Renal cortical epithelial cell (primary cell): ENCODE results near the gene DBN1. TPM values are rescaled to one million over a fixed set of nuclear protein-coding genes. Genes with fewer than 3 reads are reported as not detected.

Experiments used
- DNase-seq: peaks from one replicate; pipeline ENCODE4 v3.0.0-alpha.2; 2011; ENCODE audit warnings: low read depth
- total RNA-seq: library from RNA; depleted of rRNA; stranded (reverse); fragments of >200 nt; gene quantifications from 2 replicates; pipeline ENCODE4 v1.2.3, GENCODE V29; 2014

DBN1 gene
- total RNA-seq, 1 donor from 2014 or later, result 241 TPM

- DNase-seq, result no peak
These were observed 30.1 kb downstream of the DBN1 start for GRCh38 chr5:177443144-177443983.

- no peak for DNase-seq
These were observed 31.2 kb downstream of the DBN1 start for GRCh38 chr5:177442066-177442826.

- no peak for DNase-seq
These were observed 32.2 kb downstream of the DBN1 start for GRCh38 chr5:177440990-177441780.

GRCh38 chr5:177440211-177440989 lies 33.0 kb downstream of the DBN1 start:
- no peak for DNase-seq

DNA sequence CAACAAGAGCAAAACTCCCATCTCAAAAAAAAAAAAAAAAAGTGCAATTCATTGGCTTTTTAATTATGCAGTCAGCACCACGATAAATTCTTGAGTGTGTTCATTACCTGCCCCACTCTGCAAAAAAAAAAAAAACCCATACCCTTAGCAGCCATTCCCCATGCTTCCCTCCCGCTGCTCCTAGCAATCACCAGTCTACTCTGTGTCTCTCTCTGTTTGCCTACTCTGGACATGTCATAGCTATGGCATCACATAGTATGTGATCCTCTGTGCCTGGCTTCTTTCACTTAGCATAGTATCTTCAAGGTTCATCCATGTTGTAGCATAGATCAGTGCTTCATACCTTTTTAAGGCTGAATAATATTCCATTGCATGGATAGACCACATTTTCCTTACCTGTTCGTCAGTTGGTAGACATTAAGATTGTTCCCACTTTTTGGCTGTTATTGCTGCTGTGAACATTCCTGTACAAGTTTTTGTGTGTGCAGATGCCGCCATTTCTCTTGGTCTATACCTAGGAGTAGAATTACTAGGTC lies 33.8 kb downstream of the DBN1 start:
- DNase-seq, result no peak

DNA sequence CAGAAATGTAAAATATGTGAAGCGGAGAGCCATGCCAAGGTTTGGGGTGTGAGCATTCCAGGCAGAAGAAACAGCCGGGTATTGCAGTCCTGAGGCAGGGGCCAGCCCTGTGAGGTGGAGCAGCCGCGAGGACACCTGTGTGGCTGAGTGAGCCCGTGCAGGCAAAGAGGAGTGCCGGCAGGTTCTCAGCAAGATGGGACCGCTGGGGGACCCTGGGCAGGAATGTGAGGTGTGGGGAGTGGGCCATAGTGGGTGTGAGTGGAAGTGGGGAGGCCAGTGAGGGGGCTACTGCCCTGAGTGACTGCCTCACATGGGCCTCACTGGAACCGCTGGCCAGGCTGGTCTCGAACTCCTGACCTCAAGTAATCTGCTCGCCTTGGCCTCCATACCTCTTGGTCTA lies 35.0 kb downstream of the DBN1 start:
- no peak for DNase-seq

DNA sequence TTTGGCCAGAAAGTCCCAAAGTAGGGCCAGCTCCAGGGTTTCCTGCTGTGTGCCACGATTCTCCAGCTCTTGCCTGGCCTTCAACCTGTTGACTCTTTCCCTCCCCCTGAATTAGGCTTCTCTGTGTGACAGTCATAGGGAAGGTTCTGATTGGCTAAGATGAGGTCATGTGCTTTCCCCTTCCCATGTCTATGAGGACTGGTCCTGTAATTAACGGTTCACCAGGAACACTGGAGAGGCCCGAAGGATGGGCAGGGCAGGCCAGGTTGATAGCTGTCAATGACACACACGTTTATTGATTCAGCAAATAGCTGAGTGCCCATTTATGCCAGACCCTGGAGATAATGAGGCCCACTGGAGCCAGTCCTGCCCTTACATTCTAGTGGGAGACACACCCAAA lies 35.8 kb downstream of the DBN1 start:
- DNase-seq, result no peak

GRCh38 chr5:177435847-177436536 lies 37.4 kb downstream of the DBN1 start:
- no peak for DNase-seq

GRCh38 chr5:177434942-177435738 lies 38.3 kb downstream of the DBN1 start:
- DNase-seq, result no peak

- DNase-seq, result no peak
These were observed 39.0 kb downstream of the DBN1 start for GRCh38 chr5:177434437-177434836.

DNA sequence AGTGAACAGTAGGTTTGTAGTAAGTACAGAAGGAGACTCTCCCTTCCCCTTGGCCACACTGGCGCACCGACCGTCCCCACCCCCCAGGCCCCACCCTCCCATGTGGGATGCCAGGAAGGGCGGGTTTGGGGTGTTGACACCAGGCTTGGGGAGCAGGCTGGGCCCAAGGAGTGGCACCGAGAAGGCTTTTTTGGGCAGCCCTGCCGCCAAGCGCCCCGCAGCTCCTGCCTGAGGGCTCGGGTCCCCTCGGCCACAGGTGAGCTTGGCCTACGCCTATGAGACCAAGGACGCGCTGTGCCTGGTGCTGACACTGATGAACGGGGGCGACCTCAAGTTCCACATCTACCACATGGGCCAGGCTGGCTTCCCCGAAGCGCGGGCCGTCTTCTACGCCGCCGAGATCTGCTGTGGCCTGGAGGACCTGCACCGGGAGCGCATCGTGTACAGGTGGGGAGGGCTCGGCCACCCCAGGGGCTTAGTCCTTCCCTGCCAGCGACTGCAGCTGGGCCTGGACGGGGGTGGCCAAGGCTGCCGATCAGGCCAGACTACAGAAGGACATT lies 39.7 kb downstream of the DBN1 start:
- no peak for DNase-seq

DNA sequence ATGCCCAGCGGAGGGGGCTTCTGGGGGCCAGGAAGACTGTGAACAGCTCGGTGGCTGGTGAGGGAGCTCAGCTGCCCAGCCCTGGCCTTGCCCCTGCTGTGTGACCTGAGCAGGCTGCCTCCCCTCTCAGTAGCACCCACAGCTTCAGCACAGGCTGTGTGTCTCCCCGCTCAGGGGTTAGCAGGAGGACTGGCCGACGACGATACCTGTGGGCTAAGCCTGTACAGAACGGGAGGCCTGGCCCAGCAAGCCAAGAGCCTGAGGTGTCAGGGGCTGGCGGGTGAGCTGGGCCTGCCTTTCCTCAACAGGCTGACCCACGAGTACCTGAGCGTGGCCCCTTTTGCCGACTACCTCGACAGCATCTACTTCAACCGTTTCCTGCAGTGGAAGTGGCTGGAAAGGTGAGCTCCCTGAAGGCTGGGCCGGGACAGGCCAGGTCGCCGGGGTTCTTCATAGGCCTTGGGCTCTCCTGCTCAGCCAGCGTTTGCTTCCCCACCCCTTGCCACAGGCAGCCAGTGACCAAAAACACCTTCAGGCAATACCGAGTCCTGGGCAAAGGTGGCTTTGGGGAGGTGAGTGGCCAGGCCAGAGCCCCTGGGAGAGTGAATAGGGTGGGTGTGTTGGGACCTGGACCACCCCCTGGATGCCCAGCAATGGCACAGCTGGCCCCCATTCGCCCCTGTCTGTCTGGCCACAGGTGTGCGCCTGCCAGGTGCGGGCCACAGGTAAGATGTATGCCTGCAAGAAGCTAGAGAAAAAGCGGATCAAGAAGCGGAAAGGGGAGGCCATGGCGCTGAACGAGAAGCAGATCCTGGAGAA lies 40.4 kb downstream of the DBN1 start:
- DNase-seq, result no peak

- DNase-seq, result no peak
These were observed 41.1 kb downstream of the DBN1 start for GRCh38 chr5:177432143-177432838.

DNA sequence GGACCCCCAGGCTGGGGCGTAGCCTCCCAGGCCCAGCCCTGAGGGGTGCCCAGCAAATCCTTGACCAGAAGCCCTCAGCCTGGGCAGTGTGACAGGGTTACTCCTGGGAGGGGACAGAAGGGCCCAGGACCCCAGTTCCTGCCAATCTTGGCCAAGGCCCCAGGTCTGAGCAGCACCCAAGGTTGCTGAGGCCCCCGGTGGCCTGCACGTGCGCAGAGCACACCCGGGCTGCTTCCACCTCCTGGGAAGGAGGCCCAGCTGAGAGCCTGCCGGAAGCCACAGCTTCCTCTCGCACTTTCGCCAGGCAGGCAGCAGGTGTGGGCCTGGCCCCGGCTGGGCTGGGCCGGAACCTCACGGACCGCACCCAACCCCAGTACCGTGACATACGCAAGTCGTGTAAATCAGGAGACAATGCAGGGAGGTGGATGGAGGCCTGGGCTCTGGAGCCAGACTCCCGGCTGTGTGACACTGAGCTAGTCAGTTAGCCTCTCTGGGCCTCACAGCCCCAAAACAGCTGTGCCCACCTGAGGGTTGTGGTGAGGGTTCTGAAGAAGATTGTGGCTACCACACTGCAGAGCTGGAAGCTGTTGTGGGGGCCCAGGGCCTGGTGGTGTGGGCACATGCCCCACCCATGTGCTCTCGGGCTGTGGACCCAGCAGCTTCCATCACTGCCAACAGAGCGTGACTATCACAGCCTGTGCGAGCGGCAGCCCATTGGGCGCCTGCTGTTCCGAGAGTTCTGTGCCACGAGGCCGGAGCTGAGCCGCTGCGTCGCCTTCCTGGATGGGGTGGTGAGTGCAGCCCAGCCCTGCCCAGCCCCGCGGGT lies 41.9 kb downstream of the DBN1 start:
- DNase-seq, result no peak

DNA sequence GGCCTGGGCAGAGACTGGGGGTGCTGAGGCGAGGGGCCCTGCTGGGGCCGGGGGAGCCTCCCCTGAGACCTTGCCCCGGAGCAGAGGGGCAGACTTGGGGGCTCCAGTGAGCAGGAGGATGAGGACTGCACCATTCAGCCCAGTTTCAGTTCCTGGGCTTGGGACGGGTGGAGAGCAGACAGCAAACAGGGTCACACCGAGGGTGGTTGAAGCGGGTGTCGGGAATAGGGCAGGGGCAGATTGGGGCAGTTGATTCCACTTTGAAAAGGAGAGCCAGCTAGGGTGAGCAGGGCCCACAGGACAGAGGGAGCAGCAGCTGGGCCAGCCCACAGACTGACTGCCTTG lies 42.5 kb downstream of the DBN1 start:
- no peak for DNase-seq

DNA sequence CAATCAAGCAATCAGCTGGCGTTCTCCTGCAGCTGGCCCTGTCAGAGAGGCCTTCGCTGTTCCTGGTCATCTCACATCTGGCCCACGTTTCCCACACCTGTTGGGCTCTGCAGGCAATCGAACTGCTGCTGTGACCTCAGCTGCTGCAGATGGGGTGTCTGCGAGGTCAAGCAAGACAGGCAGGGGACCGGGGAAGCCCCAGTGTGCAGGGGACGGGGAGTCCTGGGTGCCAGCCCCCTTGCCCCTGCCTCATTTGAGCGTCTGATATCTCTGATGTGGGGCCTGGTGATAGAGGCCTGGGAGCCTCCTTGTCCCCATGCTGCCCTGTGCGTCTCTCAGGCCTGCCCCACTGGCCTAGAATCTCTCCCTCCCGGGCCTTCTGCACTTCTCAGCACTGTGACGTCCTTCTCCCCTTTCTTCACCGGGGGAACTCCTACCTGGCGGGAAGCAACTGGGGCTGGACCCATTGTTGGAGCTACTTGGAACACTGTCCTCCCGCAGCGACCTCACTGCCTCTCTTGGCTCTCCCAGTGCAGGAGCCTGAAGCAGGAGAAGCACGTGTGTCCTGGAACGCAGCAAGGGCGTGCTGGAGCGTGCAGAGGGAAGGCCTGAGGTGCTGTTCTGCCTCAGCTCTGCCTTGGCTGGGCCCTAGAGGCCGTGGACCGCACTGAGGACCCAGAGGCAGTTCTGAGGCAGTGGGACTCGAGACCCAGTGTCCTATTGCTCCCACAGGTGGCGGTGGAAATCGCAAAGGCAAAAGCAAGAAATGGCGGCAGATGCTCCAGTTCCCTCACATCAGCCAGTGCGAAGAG lies 43.1 kb downstream of the DBN1 start:
- no peak for DNase-seq
